H9 (cell line): ENCODE measurements around the gene MYO18B. TPM values are rescaled to one million over a fixed set of nuclear protein-coding genes. Genes with fewer than 3 reads are reported as not detected.

Experiments used
- DNase-seq: peaks from one replicate; pipeline ENCODE4 v3.0.0-alpha.2; 2017
- H2AFZ ChIP-seq: one replicate; pipeline ENCODE4 v1.6.1; 2013; ENCODE audit warnings: mild to moderate bottlenecking, low read length, control low read depth, moderate library complexity
- H2AK5ac ChIP-seq: 2 replicates; pipeline ENCODE4 v1.6.1; 2013; ENCODE audit warnings: low read length, control low read depth, mixed read lengths; ENCODE audit not compliant: insufficient read length
- H2BK120ac ChIP-seq: one replicate; pipeline ENCODE4 v1.6.1; 2013; ENCODE audit warnings: low read depth, mild to moderate bottlenecking, low read length, control low read depth, inconsistent platforms; ENCODE audit not compliant: poor library complexity, severe bottlenecking
- H2BK12ac ChIP-seq: 2 replicates; pipeline ENCODE4 v1.6.1; 2013; ENCODE audit warnings: low read length, control low read depth, mixed read lengths, low read depth; ENCODE audit not compliant: insufficient read length
- H2BK15ac ChIP-seq: 2 replicates; pipeline ENCODE4 v1.6.1; 2013; ENCODE audit warnings: low read depth, low read length, control low read depth
- H2BK20ac ChIP-seq: one replicate; pipeline ENCODE4 v1.6.1; 2013; ENCODE audit warnings: low read depth, mild to moderate bottlenecking, low read length, control low read depth, inconsistent platforms; ENCODE audit not compliant: poor library complexity, severe bottlenecking
- H2BK5ac ChIP-seq: 2 replicates; pipeline ENCODE4 v1.6.1; 2013; ENCODE audit warnings: low read length, control low read depth, mixed read lengths; ENCODE audit not compliant: insufficient read length
- H3K14ac ChIP-seq: 2 replicates; pipeline ENCODE4 v1.6.1; 2013; ENCODE audit warnings: low read length, control low read depth; ENCODE audit not compliant: insufficient read depth
- H3K18ac ChIP-seq: 2 replicates; pipeline ENCODE4 v1.6.1; 2013; ENCODE audit warnings: low read depth, mild to moderate bottlenecking, mixed read lengths, low read length, control low read depth; ENCODE audit not compliant: insufficient read length
- H3K23ac ChIP-seq: 2 replicates; pipeline ENCODE4 v1.6.1; 2013; ENCODE audit warnings: low read length, control low read depth, mixed read lengths, low read depth; ENCODE audit not compliant: insufficient read length
- H3K23me2 ChIP-seq: 2 replicates; pipeline ENCODE4 v1.6.1; 2013; ENCODE audit warnings: low read depth, mild to moderate bottlenecking, mixed read lengths, low read length, control low read depth; ENCODE audit not compliant: insufficient read length, poor library complexity, severe bottlenecking
- H3K27ac ChIP-seq: 2 replicates; pipeline ENCODE4 v1.5.1; 2013; ENCODE audit warnings: low read length, control low read depth, mixed read lengths, low read depth; ENCODE audit not compliant: insufficient read length
- H3K27me3 ChIP-seq: 2 replicates; pipeline ENCODE4 v1.6.1; 2013; ENCODE audit warnings: low read length, control low read depth, inconsistent platforms; ENCODE audit not compliant: insufficient read depth
- H3K4ac ChIP-seq: 2 replicates; pipeline ENCODE4 v1.6.1; 2013; ENCODE audit warnings: low read depth, mild to moderate bottlenecking, control low read depth, inconsistent platforms, low read length, moderate library complexity
- H3K4me1 ChIP-seq: 2 replicates; pipeline ENCODE4 v1.6.1; 2013; ENCODE audit warnings: low read length, control low read depth, inconsistent platforms; ENCODE audit not compliant: insufficient read depth
- H3K4me2 ChIP-seq: 2 replicates; pipeline ENCODE4 v1.6.1; 2013; ENCODE audit warnings: low read length, control low read depth, mixed read lengths; ENCODE audit not compliant: insufficient read length, insufficient read depth
- H3K56ac ChIP-seq: 2 replicates; pipeline ENCODE4 v1.6.1; 2013; ENCODE audit warnings: low read depth, mild to moderate bottlenecking, mixed read lengths, low read length, control low read depth; ENCODE audit not compliant: insufficient read length
- H3K79me1 ChIP-seq: 2 replicates; pipeline ENCODE4 v1.6.1; 2013; ENCODE audit warnings: low read depth, mild to moderate bottlenecking, moderate library complexity, low read length, control low read depth, inconsistent platforms; ENCODE audit not compliant: insufficient read depth, poor library complexity, severe bottlenecking
- H3K79me2 ChIP-seq: 2 replicates; pipeline ENCODE4 v1.6.1; 2013; ENCODE audit warnings: low read length, control low read depth, inconsistent platforms; ENCODE audit not compliant: insufficient read depth
- H3K9ac ChIP-seq: 2 replicates; pipeline ENCODE4 v1.6.1; 2013; ENCODE audit warnings: low read length, control low read depth, mixed read lengths; ENCODE audit not compliant: insufficient read length; ENCODE audit errors: extremely low read depth
- H3K9me3 ChIP-seq: one replicate; pipeline ENCODE4 v1.6.1; 2013; ENCODE audit warnings: low read depth, low read length, inconsistent platforms; ENCODE audit not compliant: control insufficient read depth
- H3T11ph ChIP-seq: one replicate; pipeline ENCODE4 v1.6.1; 2013; ENCODE audit warnings: mild to moderate bottlenecking, low read length, control low read depth, inconsistent platforms
- H4K20me1 ChIP-seq: one replicate; pipeline ENCODE4 v1.6.1; 2013; ENCODE audit not compliant: control insufficient read depth, insufficient read length, insufficient read depth
- H4K5ac ChIP-seq: 2 replicates; pipeline ENCODE4 v1.6.1; 2013; ENCODE audit warnings: low read depth, mild to moderate bottlenecking, mixed read lengths, low read length, control low read depth; ENCODE audit not compliant: insufficient read length
- H4K8ac ChIP-seq: replicated peaks from 2 replicates; pipeline ENCODE4 v1.6.1; 2013; ENCODE audit warnings: low read length, control low read depth, mixed read lengths, low read depth; ENCODE audit not compliant: insufficient read length
- H4K91ac ChIP-seq: 2 replicates; pipeline ENCODE4 v1.6.1; 2013; ENCODE audit warnings: low read depth, mild to moderate bottlenecking, moderate library complexity, mixed read lengths, low read length, control low read depth; ENCODE audit not compliant: insufficient read length
- H3K27ac Mint-ChIP-seq, 3 experiments: 2 replicates in 2 of 3; 3 replicates in 1 of 3; pipeline ENCODE4 v1.8.0; 2020 to 2021; ENCODE audit warnings: mixed read lengths in 3 of 3, mild to moderate bottlenecking in 1 of 3, moderate library complexity in 1 of 3
- H3K27me3 Mint-ChIP-seq: 2 replicates; pipeline ENCODE4 v1.8.0; 2021; ENCODE audit warnings: low read depth, mild to moderate bottlenecking, moderate library complexity, mixed read lengths
- H3K36me3 Mint-ChIP-seq, 3 experiments: 2 replicates in 2 of 3; 3 replicates in 1 of 3; pipeline ENCODE4 v1.8.0; 2020 to 2021; ENCODE audit warnings: low read depth in 3 of 3, mixed read lengths in 3 of 3; ENCODE audit not compliant: insufficient read depth in 1 of 3
- H3K4me1 Mint-ChIP-seq, 2 experiments: 2 replicates each; pipeline ENCODE4 v1.8.0; 2020; ENCODE audit warnings: mixed read lengths in 2 of 2
- H3K4me3 Mint-ChIP-seq, 2 experiments: 2 replicates in 1 of 2; 3 replicates in 1 of 2; pipeline ENCODE4 v1.8.0; 2020 to 2021; ENCODE audit warnings: mild to moderate bottlenecking in 2 of 2, mixed read lengths in 2 of 2, moderate library complexity in 1 of 2
- H3K9me3 Mint-ChIP-seq, 2 experiments: 2 replicates in 1 of 2; 3 replicates in 1 of 2; pipeline ENCODE4 v1.8.0; 2020; ENCODE audit warnings: mild to moderate bottlenecking in 2 of 2, mixed read lengths in 2 of 2, moderate library complexity in 1 of 2
- CTCF ChIP-seq: fragments of 200-600 bp; sonication (generic); conservative IDR thresholded peaks from 3 replicates; pipeline ENCODE4 v1.8.0; 2021; ENCODE audit warnings: antibody characterized with exemption, mild to moderate bottlenecking
- WGBS: extraction: QIAGEN DNeasy Blood & Tissue Kit; methylation state at CpG from one replicate; pipeline ENCODE4 v1.1.7; 2013; ENCODE audit warnings: missing lambda C conversion rate, low lambda C conversion rate, mixed read lengths; ENCODE audit not compliant: insufficient read length; ENCODE audit errors: extremely low coverage; 5-methylcytosine and 5-hydroxymethylcytosine counted together
- total RNA-seq: library from RNA; stranded (reverse); gene quantifications from 2 replicates; pipeline ENCODE4 v1.2.1, GENCODE V29; 2021

The MYO18B gene
- total RNA-seq, 1 experiment from 2014 or later = 0.46 TPM

- no peak for TF ChIP-seq CTCF
- no peak overlapping the region for H3K18ac ChIP-seq
- no peak overlapping the region for H3K27ac ChIP-seq
- no peak overlapping the region for H3T11ph ChIP-seq
- no peak overlapping the region for H3K23ac ChIP-seq
- no peak overlapping the region for H2AK5ac ChIP-seq
- H3K9me3 Mint-ChIP-seq = no peaks in the 10 kb centered on the region
- H3K9ac ChIP-seq = no peak overlapping the region
- H4K91ac ChIP-seq = no peak overlapping the region
- DNase-seq = no peak
- H4K5ac ChIP-seq = no peak overlapping the region
- H3K27me3 ChIP-seq = no peaks in the 10 kb centered on the region
- no peaks in the 10 kb centered on the region for H3K79me2 ChIP-seq
- H3K27ac Mint-ChIP-seq = no peak overlapping the region
- no peak overlapping the region for H3K14ac ChIP-seq
- no peak overlapping the region for H2AFZ ChIP-seq
- no peaks in the 10 kb centered on the region for H3K23me2 ChIP-seq
- no peak overlapping the region for H4K8ac ChIP-seq
- H2BK12ac ChIP-seq = no peak overlapping the region
- no peaks in the 10 kb centered on the region for H3K79me1 ChIP-seq
- H3K4me1 ChIP-seq = no peaks in the 10 kb centered on the region; the same call in 1 of the 2 replicates
- no peaks in the 10 kb centered on the region for H3K9me3 ChIP-seq
- H3K4me2 ChIP-seq = no peak overlapping the region
- no peak overlapping the region for H2BK15ac ChIP-seq
- peaks cover 4% of the 10 kb centered on the region for H3K27me3 Mint-ChIP-seq
- H3K4ac ChIP-seq = no peak overlapping the region
- no peak overlapping the region for H2BK120ac ChIP-seq
- no CpG with 5 or more reads among the region's 1 CpG for WGBS
- H2BK5ac ChIP-seq = no peak overlapping the region
- H3K4me1 Mint-ChIP-seq = peaks cover 11 to 12% of the 10 kb centered on the region in 2 experiments
- H3K36me3 Mint-ChIP-seq = no peaks in the 10 kb centered on the region
- H3K4me3 Mint-ChIP-seq = no peak overlapping the region
- H2BK20ac ChIP-seq = no peak overlapping the region
- no peak overlapping the region for H3K56ac ChIP-seq
- H4K20me1 ChIP-seq = no peaks in the 10 kb centered on the region
Measured at GRCh38 chr22:25786165-25786564, 44.2 kb downstream of the MYO18B start.
